ENCODE results near the gene CCDC57. TPM values are rescaled to one million over a fixed set of nuclear protein-coding genes. Genes with fewer than 3 reads are reported as not detected.

The CCDC57 gene
- total and polyA plus RNA-seq, 2 of the 8 experiments (the other 6 are each of a cell fraction or from before 2014, with no cell fraction given), result 8.4 to 12.9 TPM

- TF ChIP-seq, protein P1, sequence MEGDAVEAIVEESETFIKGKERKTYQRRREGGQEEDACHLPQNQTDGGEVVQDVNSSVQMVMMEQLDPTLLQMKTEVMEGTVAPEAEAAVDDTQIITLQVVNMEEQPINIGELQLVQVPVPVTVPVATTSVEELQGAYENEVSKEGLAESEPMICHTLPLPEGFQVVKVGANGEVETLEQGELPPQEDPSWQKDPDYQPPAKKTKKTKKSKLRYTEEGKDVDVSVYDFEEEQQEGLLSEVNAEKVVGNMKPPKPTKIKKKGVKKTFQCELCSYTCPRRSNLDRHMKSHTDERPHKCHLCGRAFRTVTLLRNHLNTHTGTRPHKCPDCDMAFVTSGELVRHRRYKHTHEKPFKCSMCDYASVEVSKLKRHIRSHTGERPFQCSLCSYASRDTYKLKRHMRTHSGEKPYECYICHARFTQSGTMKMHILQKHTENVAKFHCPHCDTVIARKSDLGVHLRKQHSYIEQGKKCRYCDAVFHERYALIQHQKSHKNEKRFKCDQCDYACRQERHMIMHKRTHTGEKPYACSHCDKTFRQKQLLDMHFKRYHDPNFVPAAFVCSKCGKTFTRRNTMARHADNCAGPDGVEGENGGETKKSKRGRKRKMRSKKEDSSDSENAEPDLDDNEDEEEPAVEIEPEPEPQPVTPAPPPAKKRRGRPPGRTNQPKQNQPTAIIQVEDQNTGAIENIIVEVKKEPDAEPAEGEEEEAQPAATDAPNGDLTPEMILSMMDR (IDR thresholded peaks at IDR 0.05; ENCODE audit: control extremely low read depth in 1 of 3, insufficient read depth in 1 of 3, low read depth in 1 of 3, low read length in 3 of 3), result peak; percentile 40 to 57 (median 47)
Observed at GRCh38 chr17:82244413-82245133, 31.9 kb upstream of the CCDC57 start (continued).
